ENCODE data around the gene LIMS4.
"Not testable (repeated sequence)": the region's sequence is repeated elsewhere in the genome, so short reads cannot be mapped to it uniquely, and the experiment has no call there.

DNA sequence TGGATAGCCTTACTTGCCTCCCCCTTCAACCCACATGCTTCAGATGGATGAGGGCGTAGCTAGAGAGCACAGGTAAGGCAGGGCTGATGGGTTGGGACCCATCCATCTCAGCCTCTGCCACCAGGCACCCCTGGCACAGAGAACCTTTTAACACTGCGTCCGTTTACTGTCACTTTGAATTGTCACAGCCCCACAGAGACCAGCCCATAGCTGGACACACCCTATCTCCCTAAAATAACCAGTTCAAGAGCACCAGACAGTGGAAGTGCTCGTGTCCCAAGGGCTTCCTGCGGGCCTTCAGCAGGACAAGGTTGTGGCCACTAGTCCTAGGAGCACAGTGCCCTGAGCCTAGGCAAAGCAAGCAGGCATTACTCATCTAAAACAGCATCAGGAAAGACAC lies 76.6 kb downstream of the LIMS4 start:
- not testable (repeated sequence) for TF ChIP-seq CTCF (IDR thresholded peaks at IDR 0.05); EZH2phosphoT487 (IDR thresholded peaks at IDR 0.05; ENCODE audit: borderline replicate concordance, low read depth); TAF1 (IDR thresholded peaks at IDR 0.05; ENCODE audit: borderline replicate concordance, low read depth, low read length); EP300 (IDR thresholded peaks at IDR 0.05; ENCODE audit: borderline replicate concordance in 1 of 2, low read depth in 1 of 2, low read length in 1 of 2); SMC3 (IDR thresholded peaks at IDR 0.05; ENCODE audit: low read depth, low read length); FOXJ3 (CRISPR knock-in tag; IDR thresholded peaks at IDR 0.05); SIN3A (IDR thresholded peaks at IDR 0.05; ENCODE audit: borderline replicate concordance, low read depth, low read length); POLR2AphosphoS5 (IDR thresholded peaks at IDR 0.05; ENCODE audit: low read depth, low read length); MAX (IDR thresholded peaks at IDR 0.05; ENCODE audit: low read depth); NFIC (IDR thresholded peaks at IDR 0.05; ENCODE audit: borderline replicate concordance); MXI1 (IDR thresholded peaks at IDR 0.05; ENCODE audit: low read depth, low read length); REST (IDR thresholded peaks at IDR 0.05; ENCODE audit: low read depth, low read length); IRF3 (IDR thresholded peaks at IDR 0.05; ENCODE audit: low read depth, low read length)

Data from SK-N-SH (cell line).